Measurements from ENCODE around the gene CCM2L. TPM values are rescaled to one million over a fixed set of nuclear protein-coding genes. Genes with fewer than 3 reads are reported as not detected.

Gene CCM2L
- total and polyA plus RNA-seq, 4 donors = 6.6 to 12.8 (median 11.7) TPM

DNA sequence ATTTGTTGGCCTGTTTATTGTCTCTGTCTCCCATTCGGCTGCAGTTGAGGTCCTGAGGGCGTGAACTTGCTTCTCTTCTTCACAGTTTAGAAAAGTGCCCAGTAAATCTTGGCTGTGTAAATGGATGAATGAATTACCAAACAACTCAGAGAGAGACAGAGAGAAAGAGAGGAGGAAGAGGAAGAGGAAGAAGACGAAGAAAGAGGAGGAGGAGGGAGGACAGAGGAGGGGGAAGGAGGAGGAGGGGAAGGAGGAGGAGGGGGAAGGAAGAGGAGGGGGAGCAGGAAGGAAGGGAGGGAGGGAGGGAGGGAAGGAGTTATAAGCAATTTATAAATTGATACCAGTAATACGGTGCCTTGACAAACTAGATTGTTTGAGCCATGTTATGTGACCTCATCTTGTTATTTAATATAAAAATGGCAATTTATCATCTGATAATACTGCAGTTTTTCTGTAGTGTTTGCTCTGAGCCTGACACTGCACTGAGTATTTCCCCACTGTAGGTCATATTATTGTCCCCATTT is 60.5 kb downstream of the CCM2L start:
- TF ChIP-seq, protein P1, sequence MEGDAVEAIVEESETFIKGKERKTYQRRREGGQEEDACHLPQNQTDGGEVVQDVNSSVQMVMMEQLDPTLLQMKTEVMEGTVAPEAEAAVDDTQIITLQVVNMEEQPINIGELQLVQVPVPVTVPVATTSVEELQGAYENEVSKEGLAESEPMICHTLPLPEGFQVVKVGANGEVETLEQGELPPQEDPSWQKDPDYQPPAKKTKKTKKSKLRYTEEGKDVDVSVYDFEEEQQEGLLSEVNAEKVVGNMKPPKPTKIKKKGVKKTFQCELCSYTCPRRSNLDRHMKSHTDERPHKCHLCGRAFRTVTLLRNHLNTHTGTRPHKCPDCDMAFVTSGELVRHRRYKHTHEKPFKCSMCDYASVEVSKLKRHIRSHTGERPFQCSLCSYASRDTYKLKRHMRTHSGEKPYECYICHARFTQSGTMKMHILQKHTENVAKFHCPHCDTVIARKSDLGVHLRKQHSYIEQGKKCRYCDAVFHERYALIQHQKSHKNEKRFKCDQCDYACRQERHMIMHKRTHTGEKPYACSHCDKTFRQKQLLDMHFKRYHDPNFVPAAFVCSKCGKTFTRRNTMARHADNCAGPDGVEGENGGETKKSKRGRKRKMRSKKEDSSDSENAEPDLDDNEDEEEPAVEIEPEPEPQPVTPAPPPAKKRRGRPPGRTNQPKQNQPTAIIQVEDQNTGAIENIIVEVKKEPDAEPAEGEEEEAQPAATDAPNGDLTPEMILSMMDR (IDR thresholded peaks at IDR 0.05; ENCODE audit: control extremely low read depth, extremely low read depth) = no peak
- Histone ChIP-seq H3K4me3 (no peak overlapping the region), H3K9ac (ENCODE audit: insufficient read depth in 1 of 2, low read length in 2 of 2) (no peak overlapping the region), H3K27ac (ENCODE audit: low read depth in 1 of 2, low read length in 1 of 2) (peak overlapping the region in 1 of 2 donors; percentile 41), H3K9me3 (ENCODE audit: control insufficient read depth in 4 of 4, insufficient read depth in 3 of 4, low read length in 3 of 4) (no peaks in the 10 kb centered on the region), H3K27me3 (ENCODE audit: control insufficient read depth in 3 of 3, insufficient read depth in 3 of 3, low read length in 2 of 3) (peaks cover 0 to 5% (median 3%) of the 10 kb centered on the region in 3 donors), H3K4me1 (ENCODE audit: control insufficient read depth in 5 of 5, insufficient read depth in 5 of 5, low read length in 5 of 5) (peaks cover 0 to 7% (median 0%) of the 10 kb centered on the region in 5 donors), H3K36me3 (ENCODE audit: control insufficient read depth in 4 of 4, insufficient read depth in 4 of 4, low read length in 4 of 4) (no peaks in the 10 kb centered on the region)
- no peak for ATAC-seq (ENCODE audit: insufficient read depth, low FRiP score)
- no peak for DNase-seq
- WGBS, 2 donors = 27 to 29% methylated on average over 4 of the region's 4 CpGs

DNA sequence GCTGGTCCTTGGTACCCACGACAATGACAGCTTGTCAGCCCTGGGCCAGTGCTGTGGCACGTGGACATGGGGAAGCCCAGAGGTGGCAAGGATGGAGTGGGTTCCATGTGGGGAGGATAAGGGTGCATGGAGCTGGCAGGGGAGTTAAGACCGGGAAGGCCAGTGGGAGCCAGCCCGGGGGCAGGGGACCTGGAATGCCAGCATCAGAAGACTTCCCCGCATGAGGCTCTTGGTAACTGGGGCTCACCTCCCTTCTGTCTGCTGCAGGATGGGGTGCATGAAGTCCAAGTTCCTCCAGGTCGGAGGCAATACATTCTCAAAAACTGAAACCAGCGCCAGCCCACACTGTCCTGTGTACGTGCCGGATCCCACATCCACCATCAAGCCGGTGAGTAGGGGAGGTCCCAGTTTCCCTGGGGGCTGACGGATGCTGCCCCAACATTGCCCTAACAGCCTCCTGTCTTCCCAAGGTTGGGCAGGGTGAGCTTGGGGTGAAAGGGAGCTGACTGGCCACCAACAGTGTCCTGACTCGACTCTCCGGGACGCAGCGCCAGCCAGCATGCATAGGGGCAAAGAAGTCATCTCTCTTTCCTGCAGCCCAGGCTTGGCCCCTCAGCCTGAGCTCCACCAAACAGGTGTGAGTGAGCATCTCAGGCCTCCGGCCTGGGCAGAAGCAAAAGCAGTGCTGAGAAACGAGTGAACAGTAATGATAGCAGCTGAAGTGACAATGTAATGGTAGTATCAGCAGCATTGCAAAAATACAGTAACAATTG is 61.3 kb downstream of the CCM2L start:
- no peak overlapping the region for H3K9ac ChIP-seq (ENCODE audit: insufficient read depth in 1 of 2, low read length in 2 of 2)
- WGBS, 2 donors = 85 to 90% methylated on average over 17 of the region's 17 CpGs
- peaks cover 0 to 5% (median 3%) of the 10 kb centered on the region in 3 donors for H3K27me3 ChIP-seq (ENCODE audit: control insufficient read depth in 3 of 3, insufficient read depth in 3 of 3, low read length in 2 of 3)
- ATAC-seq (ENCODE audit: insufficient read depth, low FRiP score) (no peak), DNase-seq (no peak)
- H3K4me1 ChIP-seq (ENCODE audit: control insufficient read depth in 5 of 5, insufficient read depth in 5 of 5, low read length in 5 of 5) = peaks cover 0 to 8% (median 0%) of the 10 kb centered on the region in 5 donors
- TF ChIP-seq, protein P1 (IDR thresholded peaks at IDR 0.05; ENCODE audit: control extremely low read depth, extremely low read depth) = no peak
- no peaks in the 10 kb centered on the region for H3K9me3 ChIP-seq (ENCODE audit: control insufficient read depth in 4 of 4, insufficient read depth in 3 of 4, low read length in 3 of 4)
- peaks cover 0 to 3% (median 0%) of the 10 kb centered on the region in 4 donors for H3K36me3 ChIP-seq (ENCODE audit: control insufficient read depth in 4 of 4, insufficient read depth in 4 of 4, low read length in 4 of 4)
- no peak overlapping the region for H3K27ac ChIP-seq (ENCODE audit: low read depth in 1 of 2, low read length in 1 of 2)
- H3K4me3 ChIP-seq = no peak overlapping the region

DNA sequence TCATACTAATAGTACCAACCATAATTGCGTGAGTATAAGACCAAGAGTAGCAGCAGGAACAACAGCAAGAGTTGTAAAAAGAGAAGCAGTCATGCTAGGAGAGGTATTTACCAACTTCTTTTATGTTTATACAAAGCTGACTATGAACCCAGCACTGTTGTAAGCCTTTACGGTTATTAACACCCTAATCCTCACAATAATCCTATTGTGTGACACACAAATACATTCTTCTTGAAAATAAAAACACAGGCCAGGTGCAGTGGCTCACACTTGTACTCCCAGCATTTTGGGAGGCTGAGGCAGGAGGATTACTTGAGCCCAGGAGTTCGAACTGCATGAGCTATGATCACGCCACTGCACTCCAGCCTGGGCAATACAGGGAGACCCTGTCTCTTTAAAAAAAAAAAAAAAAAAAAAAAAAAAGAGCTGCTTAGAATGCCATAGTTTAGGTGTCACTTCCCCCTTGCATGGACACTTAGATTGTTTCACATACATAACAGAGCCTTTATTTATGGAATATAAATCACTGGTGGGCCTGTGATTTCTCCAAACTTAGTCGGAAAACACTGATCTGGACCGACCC is 62.0 kb downstream of the CCM2L start:
- H3K36me3 ChIP-seq (ENCODE audit: control insufficient read depth in 4 of 4, insufficient read depth in 4 of 4, low read length in 4 of 4) = peaks cover 0 to 3% (median 0%) of the 10 kb centered on the region in 4 donors
- H3K27ac ChIP-seq (ENCODE audit: low read depth in 1 of 2, low read length in 1 of 2) = no peak overlapping the region
- H3K27me3 ChIP-seq (ENCODE audit: control insufficient read depth in 3 of 3, insufficient read depth in 3 of 3, low read length in 2 of 3) = peaks cover 0 to 3% (median under 1%) of the 10 kb centered on the region in 3 donors
- H3K4me3 ChIP-seq = no peak overlapping the region
- peaks cover 0 to 9% (median 0%) of the 10 kb centered on the region in 5 donors for H3K4me1 ChIP-seq (ENCODE audit: control insufficient read depth in 5 of 5, insufficient read depth in 5 of 5, low read length in 5 of 5)
- 84 to 85% methylated on average over 6 of the region's 6 CpGs for WGBS, 2 donors
- no peak overlapping the region for H3K9ac ChIP-seq (ENCODE audit: insufficient read depth in 1 of 2, low read length in 2 of 2)
- DNase-seq (no peak), ATAC-seq (ENCODE audit: insufficient read depth, low FRiP score) (no peak)
- TF ChIP-seq, protein P1 (IDR thresholded peaks at IDR 0.05; ENCODE audit: control extremely low read depth, extremely low read depth) = no peak
- H3K9me3 ChIP-seq (ENCODE audit: control insufficient read depth in 4 of 4, insufficient read depth in 3 of 4, low read length in 3 of 4) = no peaks in the 10 kb centered on the region
